RWPE2 (cell line): ENCODE data around the gene RNF207.

Source experiments
- ATAC-seq: fragments of 200-7000 bp; cut with Tn5 transposase; 3 replicates; pipeline ENCODE4 v1.9.1; 2021; ENCODE audit warnings: low read depth
- DNase-seq: peaks from one replicate; pipeline ENCODE4 v3.0.0-alpha.2; 2020; ENCODE audit warnings: low spot score
- H3K27ac ChIP-seq: fragments of 450-650 bp; 2 replicates; pipeline ENCODE4 v1.5.1; 2017; ENCODE audit warnings: mild to moderate bottlenecking; ENCODE audit not compliant: poor library complexity, severe bottlenecking
- H3K27me3 ChIP-seq: fragments of 250-450 bp; sonication (Bioruptor Pico); 2 replicates; pipeline ENCODE4 v1.5.1; 2021; ENCODE audit warnings: mild to moderate bottlenecking, moderate library complexity; ENCODE audit not compliant: insufficient read depth, poor library complexity, severe bottlenecking
- H3K36me3 ChIP-seq: fragments of 250-450 bp; sonication (Bioruptor Pico); 2 replicates; pipeline ENCODE4 v1.5.1; 2020; ENCODE audit warnings: low read depth, mild to moderate bottlenecking, moderate library complexity
- H3K4me1 ChIP-seq: fragments of 250-450 bp; sonication (Bioruptor Pico); 2 replicates; pipeline ENCODE4 v1.5.1; 2021; ENCODE audit warnings: mild to moderate bottlenecking, moderate library complexity; ENCODE audit not compliant: insufficient read depth, poor library complexity, severe bottlenecking
- H3K4me3 ChIP-seq: fragments of 250-450 bp; sonication (Bioruptor Pico); 2 replicates; pipeline ENCODE4 v1.5.1; 2021; ENCODE audit warnings: mild to moderate bottlenecking, moderate library complexity; ENCODE audit not compliant: severe bottlenecking
- H3K9me3 ChIP-seq: fragments of 250-450 bp; sonication (Bioruptor Pico); 2 replicates; pipeline ENCODE4 v1.5.1; 2021; ENCODE audit warnings: mild to moderate bottlenecking, moderate library complexity; ENCODE audit not compliant: severe bottlenecking
- TF ChIP-seq, protein P1 (sequence below): fragments of 450-650 bp; IDR thresholded peaks from one replicate; pipeline ENCODE4 v1.5.1; 2017; ENCODE audit warnings: mild to moderate bottlenecking, moderate library complexity; ENCODE audit not compliant: poor library complexity, severe bottlenecking

The RNF207 gene

DNA sequence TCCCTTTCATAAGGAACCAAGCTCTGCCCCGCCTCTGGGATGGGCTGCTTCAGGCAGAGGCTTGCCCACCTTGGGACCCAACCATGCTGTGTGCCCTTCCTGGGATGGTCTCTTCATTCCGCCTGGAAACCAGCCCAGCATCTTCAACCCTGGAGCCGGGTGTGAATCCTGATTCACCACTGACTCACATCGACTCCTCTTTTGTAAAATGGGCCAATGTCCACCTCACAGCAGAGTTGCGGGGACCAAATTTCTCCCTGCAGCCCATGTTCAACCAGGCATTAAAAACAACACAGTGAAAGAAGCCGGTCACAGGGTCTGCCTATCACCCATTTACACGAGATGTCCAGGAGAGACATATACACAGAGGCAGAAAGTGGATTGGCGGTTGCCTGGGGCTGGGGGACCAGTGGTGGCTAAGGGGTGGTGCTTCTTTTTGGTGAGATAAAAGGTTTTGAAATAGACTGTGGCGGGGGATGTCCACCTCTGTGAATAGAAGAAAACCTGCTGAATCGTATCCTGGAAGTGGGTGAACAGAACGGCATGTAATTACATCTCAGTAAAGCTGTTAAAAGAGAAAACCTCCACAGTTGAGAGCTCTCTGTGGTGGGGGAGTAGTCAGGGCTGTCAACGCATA, 61.9 kb downstream of the RNF207 start:
- peaks cover 5% of the 10 kb centered on the region; the same call in 1 of the 2 replicates for H3K36me3 ChIP-seq
- TF ChIP-seq, protein P1, sequence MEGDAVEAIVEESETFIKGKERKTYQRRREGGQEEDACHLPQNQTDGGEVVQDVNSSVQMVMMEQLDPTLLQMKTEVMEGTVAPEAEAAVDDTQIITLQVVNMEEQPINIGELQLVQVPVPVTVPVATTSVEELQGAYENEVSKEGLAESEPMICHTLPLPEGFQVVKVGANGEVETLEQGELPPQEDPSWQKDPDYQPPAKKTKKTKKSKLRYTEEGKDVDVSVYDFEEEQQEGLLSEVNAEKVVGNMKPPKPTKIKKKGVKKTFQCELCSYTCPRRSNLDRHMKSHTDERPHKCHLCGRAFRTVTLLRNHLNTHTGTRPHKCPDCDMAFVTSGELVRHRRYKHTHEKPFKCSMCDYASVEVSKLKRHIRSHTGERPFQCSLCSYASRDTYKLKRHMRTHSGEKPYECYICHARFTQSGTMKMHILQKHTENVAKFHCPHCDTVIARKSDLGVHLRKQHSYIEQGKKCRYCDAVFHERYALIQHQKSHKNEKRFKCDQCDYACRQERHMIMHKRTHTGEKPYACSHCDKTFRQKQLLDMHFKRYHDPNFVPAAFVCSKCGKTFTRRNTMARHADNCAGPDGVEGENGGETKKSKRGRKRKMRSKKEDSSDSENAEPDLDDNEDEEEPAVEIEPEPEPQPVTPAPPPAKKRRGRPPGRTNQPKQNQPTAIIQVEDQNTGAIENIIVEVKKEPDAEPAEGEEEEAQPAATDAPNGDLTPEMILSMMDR: no peak

DNA sequence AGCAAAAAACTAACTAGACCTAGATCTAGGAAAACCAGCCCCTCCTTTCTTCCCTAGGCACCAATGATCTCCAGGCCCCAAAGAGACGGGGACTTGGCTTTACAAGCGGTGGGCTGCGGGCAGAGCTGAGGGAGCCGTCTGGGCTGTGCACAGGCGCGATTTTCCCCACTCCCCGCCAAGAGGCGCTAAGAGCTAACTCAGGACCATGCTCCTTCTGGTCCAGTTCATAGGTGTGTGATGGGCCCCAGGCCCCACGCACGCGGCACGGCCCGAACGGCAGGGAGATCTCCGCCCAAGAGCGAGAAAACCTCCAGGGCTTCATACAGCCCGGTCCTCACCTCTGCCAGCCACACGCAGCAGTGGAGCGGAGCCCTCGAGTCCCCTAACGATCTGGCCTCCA, 62.5 kb downstream of the RNF207 start:
- peak overlapping the region; percentile 46 for H3K27ac ChIP-seq
- no peak for DNase-seq
- TF ChIP-seq, protein P1: no peak
- H3K4me1 ChIP-seq: peaks cover 14% of the 10 kb centered on the region
- no peaks in the 10 kb centered on the region for H3K27me3 ChIP-seq
- no peak for ATAC-seq
- H3K4me3 ChIP-seq: no peak overlapping the region
- H3K36me3 ChIP-seq: peaks cover 10% of the 10 kb centered on the region
- no peaks in the 10 kb centered on the region for H3K9me3 ChIP-seq

More for the DNA sequence above, 61.9 kb downstream of the RNF207 start:
- H3K4me3 ChIP-seq: no peak overlapping the region
- DNase-seq (no peak), ATAC-seq (peak; percentile 70)
- H3K9me3 ChIP-seq: no peaks in the 10 kb centered on the region
- peak overlapping the region; percentile 46 for H3K27ac ChIP-seq
- peaks cover 14% of the 10 kb centered on the region for H3K4me1 ChIP-seq
- H3K27me3 ChIP-seq: no peaks in the 10 kb centered on the region

DNA sequence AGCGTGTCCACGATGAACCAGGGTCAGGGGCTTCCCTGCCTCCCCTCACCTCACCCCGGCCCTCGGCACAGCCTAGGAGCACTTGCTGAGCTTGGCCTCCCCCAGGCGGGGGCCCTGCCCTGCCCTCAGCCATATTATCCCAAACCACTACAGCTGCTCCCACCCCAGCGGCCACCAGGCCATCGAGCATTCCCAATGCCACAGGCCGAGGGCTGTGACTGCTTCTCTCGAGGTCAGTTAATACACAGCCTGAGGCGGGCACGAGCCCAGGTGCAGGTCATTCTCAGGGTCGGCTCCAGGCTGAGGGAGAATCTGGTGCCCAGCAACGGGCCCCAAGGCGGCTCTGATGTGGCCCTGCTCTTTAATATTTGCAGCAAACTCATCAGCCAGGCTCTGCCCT, 63.4 kb downstream of the RNF207 start:
- TF ChIP-seq, protein P1: no peak
- H3K27ac ChIP-seq: no peak overlapping the region
- DNase-seq (no peak), ATAC-seq (no peak)
- H3K4me1 ChIP-seq: peaks cover 14% of the 10 kb centered on the region
- H3K9me3 ChIP-seq: no peaks in the 10 kb centered on the region
- peaks cover 13% of the 10 kb centered on the region for H3K36me3 ChIP-seq
- no peak overlapping the region for H3K4me3 ChIP-seq
- no peaks in the 10 kb centered on the region for H3K27me3 ChIP-seq

GRCh38 chr1:6269720-6270400, 63.9 kb downstream of the RNF207 start:
- no peak overlapping the region for H3K4me3 ChIP-seq
- H3K27me3 ChIP-seq: no peaks in the 10 kb centered on the region
- DNase-seq (no peak), ATAC-seq (no peak)
- H3K36me3 ChIP-seq: peaks cover 12% of the 10 kb centered on the region
- TF ChIP-seq, protein P1: no peak
- peaks cover 14% of the 10 kb centered on the region for H3K4me1 ChIP-seq
- H3K9me3 ChIP-seq: no peaks in the 10 kb centered on the region
- H3K27ac ChIP-seq: no peak overlapping the region

GRCh38 chr1:6270401-6270800, 64.5 kb downstream of the RNF207 start:
- no peak for DNase-seq
- Histone ChIP-seq H3K4me3 (no peak overlapping the region), H3K36me3 (peaks cover 12% of the 10 kb centered on the region), H3K9me3 (no peaks in the 10 kb centered on the region), H3K27ac (no peak overlapping the region), H3K4me1 (peaks cover 14% of the 10 kb centered on the region), H3K27me3 (no peaks in the 10 kb centered on the region)
- TF ChIP-seq, protein P1: no peak
- ATAC-seq: no peak
